Spleen (tissue), 11 donors: ENCODE data around the gene LCNL1. TPM values are rescaled to one million over a fixed set of nuclear protein-coding genes. Genes with fewer than 3 reads are reported as not detected.

Experiments
- DNase-seq: peaks from one replicate; pipeline ENCODE4 v3.0.0-alpha.2; 2020
- H3K27ac ChIP-seq, 8 donors: fragments of 200-600 bp; sonication (generic) in 7 of 8; 1 replicate in 4 of 8; 2 replicates in 4 of 8; pipeline versions ENCODE4 v1.5.0 to v1.8.0; 2016 to 2021; ENCODE audit warnings: inconsistent platforms in 4 of 8, mild to moderate bottlenecking in 4 of 8, moderate library complexity in 1 of 8
- H3K27me3 ChIP-seq, 7 donors: fragments of 200-600 bp; sonication (generic) in 6 of 7; replicated peaks in 1 of 7; 1 replicate in 4 of 7; 2 replicates in 3 of 7; pipeline versions ENCODE4 v1.5.0 to v1.8.0; 2016 to 2021; ENCODE audit warnings: inconsistent platforms in 3 of 7, mild to moderate bottlenecking in 1 of 7
- H3K36me3 ChIP-seq, 6 donors: fragments of 200-600 bp; sonication (generic) in 5 of 6; 1 replicate in 4 of 6; 2 replicates in 2 of 6; pipeline versions ENCODE4 v1.5.0 to v1.8.0; 2016 to 2021; ENCODE audit warnings: inconsistent platforms in 2 of 6
- H3K4me1 ChIP-seq, 6 donors: fragments of 200-600 bp; sonication (generic) in 5 of 6; 1 replicate in 3 of 6; 2 replicates in 3 of 6; pipeline versions ENCODE4 v1.5.0 to v1.8.0; 2016 to 2021; ENCODE audit warnings: inconsistent platforms in 3 of 6
- H3K4me3 ChIP-seq, 8 donors: fragments of 200-600 bp; sonication (generic) in 7 of 8; 1 replicate in 4 of 8; 2 replicates in 4 of 8; pipeline versions ENCODE4 v1.5.0 to v1.8.0; 2016 to 2021; ENCODE audit warnings: inconsistent platforms in 4 of 8, mild to moderate bottlenecking in 4 of 8, moderate library complexity in 2 of 8
- H3K9me3 ChIP-seq, 8 donors: fragments of 200-600 bp; sonication (generic) in 7 of 8; 1 replicate in 4 of 8; 2 replicates in 4 of 8; pipeline versions ENCODE4 v1.5.0 to v1.8.0; 2016 to 2021; ENCODE audit warnings: inconsistent platforms in 4 of 8
- POLR2A ChIP-seq, 3 donors: fragments of 450-650 bp; IDR thresholded peaks; one replicate each; pipeline ENCODE4 v1.5.1; 2017; ENCODE audit warnings: antibody characterized with exemption in 3 of 3, mild to moderate bottlenecking in 1 of 3
- POLR2AphosphoS5 ChIP-seq, 3 donors: sonication (generic); formaldehyde crosslinking; IDR thresholded peaks; one replicate each; pipeline ENCODE4 v1.5.1; 2017; ENCODE audit warnings: antibody characterized with exemption in 3 of 3
- WGBS, 5 donors: extraction: QIAGEN DNeasy Blood & Tissue Kit in 3 of 5; methylation state at CpG; one replicate each; pipeline versions ENCODE4 v1.1.5 to v1.1.7; 2013 to 2018; 5-methylcytosine and 5-hydroxymethylcytosine counted together
- intact Hi-C: fragments of 100-400 bp; cut with DNase I; formaldehyde crosslinking; loops from one replicate; pipeline ENCODE4 v1.15.0; 2023; ENCODE audit warnings: low total_unique reads
- polyA plus RNA-seq, 3 donors: library from polyadenylated mRNA; stranded (reverse); fragments of 200-250 nt; gene quantifications; one replicate each; pipeline ENCODE4 v1.2.1, GENCODE V29; 2013
- total RNA-seq, 7 donors: library from RNA; depleted of rRNA in 3 of 7; stranded (reverse); fragments of >200 nt in 3 of 7; fragmentation: NEBNext Ultra II Directional in 4 of 7; extraction: Animal tissue kit (Norgen Biotek cat#: 25700) in 4 of 7; gene quantifications; one replicate each; pipeline versions ENCODE4 v1.1.0 to v1.2.1, GENCODE V29; 2016 to 2021
- TF ChIP-seq, protein P1 (sequence below), 11 experiments: fragments of 200-600 bp in 7 of 11; fragments of 450-650 bp in 4 of 11; sonication (generic) in 4 of 11; IDR thresholded peaks in 8 of 11; conservative IDR thresholded peaks in 3 of 11; 1 replicate in 7 of 11; 2 replicates in 4 of 11; pipeline versions ENCODE4 v1.4.0 to v1.8.0; 2016 to 2021; ENCODE audit warnings: antibody characterized with exemption in 11 of 11, inconsistent platforms in 4 of 11, mild to moderate bottlenecking in 1 of 11
- donor health status: healthy with polysubstance abuse.
- donor health status: DM: no; HTN: no; CAD: no; lungs with moderate emphysema.
- donor health status: DM: no; HTN: no; CAD: no.
- donor health status: Bipolar disorder and iron deficiency.
- donor health status: healthy.
- donor health status: DM: no; HTN: no; CAD: no.
- donor health status: DM: yes; HTN: yes; CAD: no.

Gene LCNL1
- total and polyA plus RNA-seq, 10 donors, result 1.3 to 8.3 (median 3.2) TPM

DNA sequence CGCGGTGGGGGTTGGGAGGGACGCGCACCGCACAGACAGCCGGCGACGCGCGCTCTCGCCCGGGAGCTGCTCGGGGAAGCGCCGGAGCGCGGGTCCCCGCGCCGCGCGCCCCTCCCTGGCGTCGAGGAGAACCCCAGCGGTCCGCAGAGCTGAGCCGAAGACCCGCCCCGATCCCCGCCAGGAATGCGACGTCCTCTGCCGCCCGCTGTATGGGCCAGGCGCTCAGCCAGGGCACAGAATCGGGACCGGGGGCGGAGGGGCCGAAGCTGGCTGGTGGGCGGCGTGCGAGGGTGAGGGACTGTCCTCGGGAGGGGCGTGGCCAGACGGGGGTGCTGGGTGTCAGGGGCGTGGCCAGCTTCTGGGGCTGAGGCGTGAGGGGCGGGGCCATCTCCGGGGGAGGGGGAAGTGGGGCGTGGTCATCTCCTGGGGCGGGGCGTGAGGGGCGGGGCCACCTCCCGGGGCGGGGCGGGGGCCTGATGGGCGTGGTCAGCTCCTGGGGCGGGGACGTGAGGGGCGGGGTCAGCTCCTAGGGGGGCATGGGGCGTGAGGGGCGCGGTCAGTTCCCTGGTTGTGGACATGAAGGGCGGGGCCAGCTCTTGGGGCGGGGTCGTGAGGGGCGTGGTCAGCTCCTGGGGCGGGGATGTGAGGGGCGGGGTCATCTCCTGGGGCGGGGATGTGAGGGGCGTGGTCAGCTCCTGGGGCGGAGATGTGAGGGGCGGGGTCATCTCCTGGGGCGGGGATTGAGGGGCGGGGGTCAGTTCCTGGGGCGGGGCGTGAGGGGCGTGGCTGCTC is 4.5 kb upstream of the LCNL1 start:
- peak; percentile 87 for DNase-seq
- intact Hi-C loops, result no loop called here
- TF ChIP-seq POLR2AphosphoS5 (IDR thresholded peaks at IDR 0.05), result peak in 2 of 3 donors; percentile 68 to 78
- no peak for TF ChIP-seq POLR2A (IDR thresholded peaks at IDR 0.05)
- TF ChIP-seq, protein P1, sequence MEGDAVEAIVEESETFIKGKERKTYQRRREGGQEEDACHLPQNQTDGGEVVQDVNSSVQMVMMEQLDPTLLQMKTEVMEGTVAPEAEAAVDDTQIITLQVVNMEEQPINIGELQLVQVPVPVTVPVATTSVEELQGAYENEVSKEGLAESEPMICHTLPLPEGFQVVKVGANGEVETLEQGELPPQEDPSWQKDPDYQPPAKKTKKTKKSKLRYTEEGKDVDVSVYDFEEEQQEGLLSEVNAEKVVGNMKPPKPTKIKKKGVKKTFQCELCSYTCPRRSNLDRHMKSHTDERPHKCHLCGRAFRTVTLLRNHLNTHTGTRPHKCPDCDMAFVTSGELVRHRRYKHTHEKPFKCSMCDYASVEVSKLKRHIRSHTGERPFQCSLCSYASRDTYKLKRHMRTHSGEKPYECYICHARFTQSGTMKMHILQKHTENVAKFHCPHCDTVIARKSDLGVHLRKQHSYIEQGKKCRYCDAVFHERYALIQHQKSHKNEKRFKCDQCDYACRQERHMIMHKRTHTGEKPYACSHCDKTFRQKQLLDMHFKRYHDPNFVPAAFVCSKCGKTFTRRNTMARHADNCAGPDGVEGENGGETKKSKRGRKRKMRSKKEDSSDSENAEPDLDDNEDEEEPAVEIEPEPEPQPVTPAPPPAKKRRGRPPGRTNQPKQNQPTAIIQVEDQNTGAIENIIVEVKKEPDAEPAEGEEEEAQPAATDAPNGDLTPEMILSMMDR (IDR thresholded peaks at IDR 0.05 in 8 of 11, conservative IDR thresholded peaks at IDR 0.05 in 3 of 11), result no peak
- Histone ChIP-seq H3K36me3 (no peaks in the 10 kb centered on the region), H3K9me3 (no peaks in the 10 kb centered on the region), H3K4me3 (peak overlapping the region; percentile 29 to 69 (median 40)), H3K27me3 (peaks cover 0 to 67% (median 9%) of the 10 kb centered on the region in 7 donors), H3K27ac (peak overlapping the region; percentile 60 to 84 (median 76)), H3K4me1 (peaks cover 18 to 91% (median 68%) of the 10 kb centered on the region in 6 donors)
- WGBS, 5 donors, result 0 to 15% (median 4%) methylated on average over 15 to 78 of the region's 78 CpGs

DNA sequence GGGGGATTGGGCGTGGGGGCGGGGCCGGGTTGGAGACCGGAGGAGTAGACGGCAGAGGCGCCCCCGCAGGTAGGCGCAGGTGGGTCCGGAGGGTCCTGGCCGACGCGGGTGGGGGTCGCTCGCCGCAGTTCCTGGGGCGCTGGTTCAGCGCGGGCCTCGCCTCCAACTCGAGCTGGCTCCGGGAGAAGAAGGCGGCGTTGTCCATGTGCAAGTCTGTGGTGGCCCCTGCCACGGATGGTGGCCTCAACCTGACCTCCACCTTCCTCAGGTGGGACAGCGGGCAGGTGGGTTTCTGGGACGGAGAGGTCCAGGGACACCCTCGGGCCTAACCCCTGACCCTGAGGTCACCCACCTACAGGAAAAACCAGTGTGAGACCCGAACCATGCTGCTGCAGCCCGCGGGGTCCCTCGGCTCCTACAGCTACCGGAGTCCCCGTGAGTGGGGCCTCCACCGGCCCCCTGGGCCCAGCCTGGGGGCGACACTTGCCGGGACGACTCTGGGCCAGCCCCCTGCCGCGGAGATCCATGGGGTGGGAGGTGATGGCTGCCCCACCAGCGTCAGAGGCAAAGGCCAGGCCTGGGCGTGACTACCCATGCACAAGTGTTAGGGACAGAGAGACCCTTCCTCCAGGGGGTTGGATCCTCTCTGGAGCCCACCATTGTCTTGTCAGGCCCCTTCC is 3.8 kb upstream of the LCNL1 start:
- DNase-seq, result no peak
- TF ChIP-seq POLR2AphosphoS5 (IDR thresholded peaks at IDR 0.05), result no peak
- TF ChIP-seq POLR2A (IDR thresholded peaks at IDR 0.05), result no peak
- TF ChIP-seq, protein P1 (IDR thresholded peaks at IDR 0.05 in 8 of 11, conservative IDR thresholded peaks at IDR 0.05 in 3 of 11), result no peak
- H3K36me3 ChIP-seq, result no peaks in the 10 kb centered on the region
- intact Hi-C loops, result no loop called here
- H3K27me3 ChIP-seq, result peaks cover 0 to 73% (median 13%) of the 10 kb centered on the region in 7 donors
- WGBS, 5 donors, result 54 to 64% (median 58%) methylated on average over 18 to 41 of the region's 41 CpGs
- no peaks in the 10 kb centered on the region for H3K9me3 ChIP-seq
- peaks cover 17 to 84% (median 63%) of the 10 kb centered on the region in 6 donors for H3K4me1 ChIP-seq
- peak overlapping the region in 3 of 8 donors; percentile 30 to 84 (median 48) for H3K27ac ChIP-seq
- H3K4me3 ChIP-seq, result peak overlapping the region in 1 of 8 donors; percentile 7

DNA sequence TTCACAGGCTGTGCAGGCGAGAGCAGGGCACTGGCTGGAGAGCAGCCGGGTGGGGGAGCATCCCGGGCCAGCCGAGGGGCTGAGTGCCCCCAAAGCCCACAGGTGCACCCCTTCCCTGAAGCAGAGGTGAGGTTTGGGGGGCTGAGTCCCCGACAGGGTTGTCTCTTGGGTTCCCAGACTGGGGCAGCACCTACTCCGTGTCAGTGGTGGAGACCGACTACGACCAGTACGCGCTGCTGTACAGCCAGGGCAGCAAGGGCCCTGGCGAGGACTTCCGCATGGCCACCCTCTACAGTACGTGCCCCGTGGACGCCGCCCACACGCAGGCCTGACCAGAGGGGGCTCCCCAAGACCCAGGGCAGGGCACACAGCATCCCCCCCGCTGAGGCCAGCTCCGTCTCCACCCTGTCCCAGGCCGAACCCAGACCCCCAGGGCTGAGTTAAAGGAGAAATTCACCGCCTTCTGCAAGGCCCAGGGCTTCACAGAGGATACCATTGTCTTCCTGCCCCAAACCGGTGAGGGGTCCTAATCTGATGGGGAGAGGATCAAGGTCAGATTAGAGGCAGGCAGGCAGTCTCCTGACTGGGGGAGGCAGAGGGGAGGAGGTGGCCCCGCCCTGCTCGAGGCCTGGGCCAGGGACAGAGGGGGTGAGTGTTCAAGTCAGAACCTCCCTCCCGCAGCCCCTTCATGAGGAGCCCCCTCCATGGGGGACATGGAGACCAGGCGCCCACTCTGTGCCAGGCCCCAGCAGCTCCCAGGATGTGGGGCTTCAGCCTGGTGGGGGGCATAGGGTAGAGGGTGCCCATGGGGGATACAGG is 2.8 kb upstream of the LCNL1 start:
- peaks cover 16 to 79% (median 60%) of the 10 kb centered on the region in 6 donors for H3K4me1 ChIP-seq
- peaks cover 1 to 82% (median 23%) of the 10 kb centered on the region in 7 donors for H3K27me3 ChIP-seq
- peak overlapping the region in 4 of 8 donors; percentile 8 to 84 (median 39) for H3K27ac ChIP-seq
- 79 to 89% (median 85%) methylated on average over 8 to 26 of the region's 26 CpGs for WGBS, 5 donors
- no peak for DNase-seq
- H3K36me3 ChIP-seq, result no peaks in the 10 kb centered on the region
- intact Hi-C loops, result no loop called here
- no peak overlapping the region for H3K4me3 ChIP-seq
- H3K9me3 ChIP-seq, result no peaks in the 10 kb centered on the region
- peak in 1 of 3 donors; percentile 33 for TF ChIP-seq POLR2AphosphoS5 (IDR thresholded peaks at IDR 0.05)
- TF ChIP-seq, protein P1 (IDR thresholded peaks at IDR 0.05 in 8 of 11, conservative IDR thresholded peaks at IDR 0.05 in 3 of 11), result no peak
